Endodermal cell (in vitro differentiated cells): ENCODE data around the gene SPAG5. TPM values are rescaled to one million over a fixed set of nuclear protein-coding genes. Genes with fewer than 3 reads are reported as not detected.

Experiments used
- DNase-seq: peaks from one replicate; pipeline ENCODE4 v3.0.0-alpha.2; 2017
- H3K27ac ChIP-seq: 2 replicates; pipeline ENCODE4 v1.5.1; 2013; ENCODE audit warnings: mild to moderate bottlenecking, low read depth, low read length, moderate library complexity
- H3K27me3 ChIP-seq: 2 replicates; pipeline ENCODE4 v1.6.1; 2013; ENCODE audit warnings: mild to moderate bottlenecking, low read length, moderate library complexity; ENCODE audit not compliant: insufficient read depth, control insufficient read depth, poor library complexity, severe bottlenecking
- H3K36me3 ChIP-seq: 2 replicates; pipeline ENCODE4 v1.7.0; 2013; ENCODE audit warnings: mild to moderate bottlenecking, low read length, moderate library complexity; ENCODE audit not compliant: control insufficient read depth, insufficient read depth
- H3K4me1 ChIP-seq: one replicate; pipeline ENCODE4 v1.7.0; 2013; ENCODE audit warnings: low read length; ENCODE audit not compliant: control insufficient read depth, insufficient read depth
- H3K4me3 ChIP-seq: 2 replicates; pipeline ENCODE4 v1.5.1; 2013; ENCODE audit warnings: mild to moderate bottlenecking, low read length, moderate library complexity
- H3K9ac ChIP-seq: 2 replicates; pipeline ENCODE4 v1.6.1; 2013; ENCODE audit warnings: mild to moderate bottlenecking, low read length, moderate library complexity; ENCODE audit not compliant: poor library complexity, severe bottlenecking; ENCODE audit errors: extremely low read depth
- H3K9me3 ChIP-seq: 2 replicates; pipeline ENCODE4 v1.6.1; 2013; ENCODE audit warnings: mild to moderate bottlenecking, low read length, moderate library complexity; ENCODE audit not compliant: control insufficient read depth
- H3K27ac Mint-ChIP-seq: 2 replicates; pipeline ENCODE4 v1.8.0; 2020; ENCODE audit warnings: mixed read lengths
- H3K27me3 Mint-ChIP-seq: 2 replicates; pipeline ENCODE4 v1.8.0; 2021; ENCODE audit warnings: mild to moderate bottlenecking, mixed read lengths; ENCODE audit not compliant: insufficient read depth
- H3K36me3 Mint-ChIP-seq: 2 replicates; pipeline ENCODE4 v1.8.0; 2020; ENCODE audit warnings: low read depth, mixed read lengths
- H3K4me1 Mint-ChIP-seq: 2 replicates; pipeline ENCODE4 v1.8.0; 2020; ENCODE audit warnings: mixed read lengths
- H3K4me3 Mint-ChIP-seq: 2 replicates; pipeline ENCODE4 v1.8.0; 2020; ENCODE audit warnings: mild to moderate bottlenecking, moderate library complexity, mixed read lengths
- H3K9me3 Mint-ChIP-seq: 2 replicates; pipeline ENCODE4 v1.8.0; 2020; ENCODE audit warnings: mild to moderate bottlenecking, mixed read lengths
- WGBS, 2 experiments: methylation state at CpG; one replicate each; pipeline versions ENCODE4 v1.1.5 to v1.1.7; 2013; ENCODE audit warnings: missing lambda C conversion rate in 2 of 2, mixed read lengths in 1 of 2; ENCODE audit not compliant: insufficient coverage in 1 of 2, insufficient read length in 1 of 2; 5-methylcytosine and 5-hydroxymethylcytosine counted together
- total RNA-seq, 2 donors: library from RNA; stranded (reverse); fragmentation: NEBNext Ultra II Directional in 1 of 2; extraction: Animal tissue kit (Norgen Biotek cat#: 25700) in 1 of 2; gene quantifications; 2 replicates in 1 of 2; 3 replicates in 1 of 2; pipeline ENCODE4 v1.2.1, GENCODE V29; 2021
- TF ChIP-seq, protein P1 (sequence below): fragments of 200-600 bp; sonication (generic); conservative IDR thresholded peaks from 2 replicates; pipeline ENCODE4 v1.5.0; 2021; ENCODE audit warnings: antibody characterized with exemption, mild to moderate bottlenecking

SPAG5 gene
- total RNA-seq, 2 donors from 2014 or later: 84.8 to 132 TPM

DNA sequence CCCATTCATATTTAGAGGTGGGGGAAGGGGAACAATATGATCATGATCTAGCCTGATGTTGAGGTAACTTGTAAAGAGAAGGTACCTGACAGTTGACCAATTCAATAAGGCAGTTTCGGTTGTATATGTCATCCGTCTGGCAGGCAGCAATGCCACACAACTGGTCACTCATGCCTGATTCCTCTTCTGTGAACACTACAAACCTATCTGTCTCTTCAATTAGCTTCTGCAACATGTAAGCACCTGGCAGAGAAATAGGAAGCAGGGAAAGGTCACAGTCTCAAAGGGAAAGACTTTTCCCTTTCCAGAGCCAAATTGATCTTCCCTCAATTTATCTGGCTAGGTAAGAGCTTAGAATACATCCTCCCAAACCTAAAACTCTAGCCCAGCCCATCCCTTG is 25.3 kb upstream of the SPAG5 start:
- no peak overlapping the region for H3K27ac Mint-ChIP-seq
- peaks cover 84% of the 10 kb centered on the region for H3K36me3 Mint-ChIP-seq
- peaks cover 81% of the 10 kb centered on the region for H3K36me3 ChIP-seq
- no peaks in the 10 kb centered on the region for H3K4me1 ChIP-seq
- TF ChIP-seq, protein P1, sequence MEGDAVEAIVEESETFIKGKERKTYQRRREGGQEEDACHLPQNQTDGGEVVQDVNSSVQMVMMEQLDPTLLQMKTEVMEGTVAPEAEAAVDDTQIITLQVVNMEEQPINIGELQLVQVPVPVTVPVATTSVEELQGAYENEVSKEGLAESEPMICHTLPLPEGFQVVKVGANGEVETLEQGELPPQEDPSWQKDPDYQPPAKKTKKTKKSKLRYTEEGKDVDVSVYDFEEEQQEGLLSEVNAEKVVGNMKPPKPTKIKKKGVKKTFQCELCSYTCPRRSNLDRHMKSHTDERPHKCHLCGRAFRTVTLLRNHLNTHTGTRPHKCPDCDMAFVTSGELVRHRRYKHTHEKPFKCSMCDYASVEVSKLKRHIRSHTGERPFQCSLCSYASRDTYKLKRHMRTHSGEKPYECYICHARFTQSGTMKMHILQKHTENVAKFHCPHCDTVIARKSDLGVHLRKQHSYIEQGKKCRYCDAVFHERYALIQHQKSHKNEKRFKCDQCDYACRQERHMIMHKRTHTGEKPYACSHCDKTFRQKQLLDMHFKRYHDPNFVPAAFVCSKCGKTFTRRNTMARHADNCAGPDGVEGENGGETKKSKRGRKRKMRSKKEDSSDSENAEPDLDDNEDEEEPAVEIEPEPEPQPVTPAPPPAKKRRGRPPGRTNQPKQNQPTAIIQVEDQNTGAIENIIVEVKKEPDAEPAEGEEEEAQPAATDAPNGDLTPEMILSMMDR: no peak
- no peak overlapping the region for H3K27ac ChIP-seq
- no peaks in the 10 kb centered on the region for H3K9me3 ChIP-seq
- peaks cover 72% of the 10 kb centered on the region for H3K27me3 ChIP-seq
- DNase-seq: no peak
- peaks cover 52% of the 10 kb centered on the region for H3K27me3 Mint-ChIP-seq
- H3K4me3 ChIP-seq: no peak overlapping the region
- no peak overlapping the region for H3K4me3 Mint-ChIP-seq
- WGBS, 2 experiments: 89 to 100% methylated on average over 2 of the region's 2 CpGs
- H3K4me1 Mint-ChIP-seq: peaks cover 18% of the 10 kb centered on the region
- H3K9me3 Mint-ChIP-seq: no peaks in the 10 kb centered on the region
- no peak overlapping the region for H3K9ac ChIP-seq

DNA sequence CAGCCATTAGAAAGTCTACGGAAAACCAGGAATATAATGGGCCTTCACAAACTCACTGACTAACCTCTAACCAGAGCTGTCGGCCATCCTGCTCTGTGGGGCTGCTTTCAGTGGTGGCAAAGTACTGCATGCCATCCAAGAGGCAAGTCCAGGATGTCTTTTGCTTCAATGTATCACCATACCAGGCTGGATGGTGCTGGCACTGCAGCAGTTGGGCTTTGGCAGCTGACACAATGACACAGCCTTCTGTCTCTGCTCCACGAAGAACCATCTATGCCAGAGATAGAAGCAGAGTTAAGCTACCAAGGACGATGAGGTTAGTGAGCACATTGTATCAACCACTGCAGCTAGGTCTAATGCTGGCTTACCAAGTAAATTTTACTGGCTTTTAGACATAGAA is 24.9 kb upstream of the SPAG5 start:
- WGBS, 2 experiments: 93 to 100% methylated on average over 4 of the region's 4 CpGs
- Histone ChIP-seq H3K36me3 (peaks cover 85% of the 10 kb centered on the region), H3K4me3 (no peak overlapping the region), H3K27ac (no peak overlapping the region), H3K9ac (no peak overlapping the region), H3K27me3 (peaks cover 73% of the 10 kb centered on the region), H3K4me1 (no peaks in the 10 kb centered on the region), H3K9me3 (no peaks in the 10 kb centered on the region)
- peaks cover 88% of the 10 kb centered on the region for H3K36me3 Mint-ChIP-seq
- no peak for DNase-seq
- no peak overlapping the region for H3K4me3 Mint-ChIP-seq
- peaks cover 52% of the 10 kb centered on the region for H3K27me3 Mint-ChIP-seq
- no peaks in the 10 kb centered on the region for H3K9me3 Mint-ChIP-seq
- H3K4me1 Mint-ChIP-seq: peaks cover 18% of the 10 kb centered on the region
- H3K27ac Mint-ChIP-seq: no peak overlapping the region
- TF ChIP-seq, protein P1: no peak

DNA sequence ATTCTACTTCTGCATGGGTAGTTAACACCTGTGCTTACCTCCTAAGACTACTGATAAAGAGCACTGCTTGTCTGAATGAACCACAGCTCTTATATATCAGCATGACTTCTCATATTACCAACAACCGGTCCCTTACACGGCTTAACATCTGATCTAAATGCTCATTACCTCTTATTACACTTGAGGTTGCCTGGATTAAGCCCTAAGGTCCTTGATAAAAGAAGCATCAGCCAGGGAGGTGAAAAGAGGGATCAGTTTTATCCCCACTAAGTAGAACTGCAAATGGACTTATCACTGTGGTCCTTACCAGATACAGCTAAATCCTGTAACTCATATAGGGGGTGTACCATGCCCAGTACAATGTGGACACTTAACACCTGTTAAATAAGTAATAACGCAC is 23.4 kb upstream of the SPAG5 start:
- Histone ChIP-seq H3K4me1 (no peaks in the 10 kb centered on the region), H3K36me3 (peaks cover 85% of the 10 kb centered on the region), H3K27ac (no peak overlapping the region), H3K9me3 (no peaks in the 10 kb centered on the region), H3K27me3 (peaks cover 66% of the 10 kb centered on the region), H3K9ac (no peak overlapping the region), H3K4me3 (no peak overlapping the region)
- DNase-seq: no peak
- H3K4me1 Mint-ChIP-seq: peaks cover 18% of the 10 kb centered on the region
- 33 to 53% methylated on average over 2 of the region's 3 CpGs for WGBS, 2 experiments
- peaks cover 85% of the 10 kb centered on the region for H3K36me3 Mint-ChIP-seq
- no peak overlapping the region for H3K27ac Mint-ChIP-seq
- H3K9me3 Mint-ChIP-seq: no peaks in the 10 kb centered on the region
- no peak overlapping the region for H3K4me3 Mint-ChIP-seq
- H3K27me3 Mint-ChIP-seq: peaks cover 52% of the 10 kb centered on the region
- TF ChIP-seq, protein P1: no peak
